ENCODE data around the gene ATG10. TPM values are rescaled to one million over a fixed set of nuclear protein-coding genes. Genes with fewer than 3 reads are reported as not detected.

ATG10 gene
- total and polyA plus RNA-seq, 2 donors (not counting 1 experiment from before 2014, with no cell fraction given): 1.6 to 11.6 TPM

- H3K4me2 ChIP-seq (replicated peaks; ENCODE audit: low read depth, low read length, poor library complexity, severe bottlenecking): no peak overlapping the region
- Mint-ChIP-seq H3K4me1 (no peaks in the 10 kb centered on the region), H3K27me3 (no peaks in the 10 kb centered on the region), H3K4me3 (no peak overlapping the region), H3K27ac (no peak overlapping the region), H3K9me3 (ENCODE audit: insufficient read depth) (no peaks in the 10 kb centered on the region)
- H2AFZ ChIP-seq (ENCODE audit: insufficient read depth, low read depth, low read length, poor library complexity, severe bottlenecking): no peak overlapping the region
- no peak for ATAC-seq (ENCODE audit: low read depth)
- POLR2A ChIA-PET: no interaction called here
- CTCF ChIA-PET: no interaction called here
- no peaks in the 10 kb centered on the region for H3K27me3 ChIP-seq (replicated peaks in 1 of 4; ENCODE audit: control extremely low read depth in 1 of 4, control insufficient read depth in 3 of 4, insufficient read depth in 4 of 4, low read length in 3 of 4)
- DNase-seq: no peak
- H3K79me2 ChIP-seq (ENCODE audit: control insufficient read depth, insufficient read depth, low read length): no peaks in the 10 kb centered on the region
- no peak overlapping the region for H3K9ac ChIP-seq (ENCODE audit: low read length)
- no peaks in the 10 kb centered on the region for H3K4me1 ChIP-seq (ENCODE audit: control insufficient read depth in 2 of 2, insufficient read depth in 2 of 2, low read length in 2 of 2)
- H3K9me3 ChIP-seq (ENCODE audit: control extremely low read depth in 1 of 3, control insufficient read depth in 2 of 3, insufficient read depth in 1 of 3, low read length in 2 of 3): peaks cover 0 to 3% (median 0%) of the 10 kb centered on the region in 3 donors
- 20% methylated on average over 1 of the region's 1 CpG for WGBS (ENCODE audit: insufficient coverage)
- H3K36me3 ChIP-seq (replicated peaks in 1 of 2; ENCODE audit: control extremely low read depth in 1 of 2, control insufficient read depth in 1 of 2, extremely low read depth in 1 of 2, insufficient read depth in 2 of 2, low read length in 1 of 2): no peaks in the 10 kb centered on the region
- H4K20me1 ChIP-seq (ENCODE audit: control insufficient read depth, insufficient read depth, low read length, poor library complexity, severe bottlenecking): no peaks in the 10 kb centered on the region
- no peak for TF ChIP-seq CTCF (IDR thresholded peaks at IDR 0.05)
- TF ChIP-seq EZH2 (IDR thresholded peaks at IDR 0.05; ENCODE audit: borderline replicate concordance, insufficient read depth, low read depth, low read length, poor library complexity, severe bottlenecking): no peak
- intact Hi-C loops (cut with micrococcal nuclease): no loop called here
- no peak overlapping the region for H3K4me3 ChIP-seq (ENCODE audit: control extremely low read depth in 1 of 5, extremely low read depth in 1 of 5, insufficient read depth in 1 of 5, low read depth in 2 of 5, low read length in 4 of 5)
- H3K27ac ChIP-seq (ENCODE audit: low read length in 2 of 2): no peak overlapping the region
These were observed 46.6 kb downstream of the ATG10 start for GRCh38 chr5:82018462-82018861.

- POLR2A ChIA-PET: no interaction called here
- Mint-ChIP-seq H3K27me3 (no peaks in the 10 kb centered on the region), H3K4me3 (no peak overlapping the region), H3K4me1 (no peaks in the 10 kb centered on the region), H3K9me3 (ENCODE audit: insufficient read depth) (no peaks in the 10 kb centered on the region), H3K27ac (no peak overlapping the region)
- Histone ChIP-seq H3K9me3 (ENCODE audit: control extremely low read depth in 1 of 3, control insufficient read depth in 2 of 3, insufficient read depth in 1 of 3, low read length in 2 of 3) (peaks cover 0 to 3% (median 0%) of the 10 kb centered on the region in 3 donors), H2AFZ (ENCODE audit: insufficient read depth, low read depth, low read length, poor library complexity, severe bottlenecking) (no peak overlapping the region), H3K36me3 (replicated peaks in 1 of 2; ENCODE audit: control extremely low read depth in 1 of 2, control insufficient read depth in 1 of 2, extremely low read depth in 1 of 2, insufficient read depth in 2 of 2, low read length in 1 of 2) (no peaks in the 10 kb centered on the region), H3K27me3 (replicated peaks in 1 of 4; ENCODE audit: control extremely low read depth in 1 of 4, control insufficient read depth in 3 of 4, insufficient read depth in 4 of 4, low read length in 3 of 4) (no peaks in the 10 kb centered on the region), H3K4me3 (ENCODE audit: control extremely low read depth in 1 of 5, extremely low read depth in 1 of 5, insufficient read depth in 1 of 5, low read depth in 2 of 5, low read length in 4 of 5) (no peak overlapping the region), H3K27ac (ENCODE audit: low read length in 2 of 2) (no peak overlapping the region), H3K4me2 (replicated peaks; ENCODE audit: low read depth, low read length, poor library complexity, severe bottlenecking) (no peak overlapping the region), H4K20me1 (ENCODE audit: control insufficient read depth, insufficient read depth, low read length, poor library complexity, severe bottlenecking) (no peaks in the 10 kb centered on the region), H3K9ac (ENCODE audit: low read length) (no peak overlapping the region), H3K4me1 (ENCODE audit: control insufficient read depth in 2 of 2, insufficient read depth in 2 of 2, low read length in 2 of 2) (no peaks in the 10 kb centered on the region), H3K79me2 (ENCODE audit: control insufficient read depth, insufficient read depth, low read length) (no peaks in the 10 kb centered on the region)
- TF ChIP-seq EZH2 (IDR thresholded peaks at IDR 0.05; ENCODE audit: borderline replicate concordance, insufficient read depth, low read depth, low read length, poor library complexity, severe bottlenecking) (no peak), CTCF (IDR thresholded peaks at IDR 0.05) (no peak)
- intact Hi-C loops (cut with micrococcal nuclease): no loop called here
- ATAC-seq (ENCODE audit: low read depth) (no peak), DNase-seq (no peak)
- 22% methylated on average over 3 of the region's 5 CpGs for WGBS (ENCODE audit: insufficient coverage)
- CTCF ChIA-PET: no interaction called here
These were observed 47.7 kb downstream of the ATG10 start for GRCh38 chr5:82019342-82020138.
